K562 (cell line): Measurements from ENCODE around the gene WARS2. TPM values are rescaled to one million over a fixed set of nuclear protein-coding genes. Genes with fewer than 3 reads are reported as not detected.

Source experiments
- ATAC-seq: fragments of 200-7000 bp; cut with Tn5 transposase; 3 replicates; pipeline ENCODE4 v1.9.1; 2020; ENCODE audit warnings: moderate library complexity
- BruUV-seq: library from RNA; stranded (reverse); fragments of 400-500 nt; replicated peaks from 2 replicates; lab custom pipeline; 2021; lab: Mats Ljungman, UMichigan
- CTCF ChIA-PET: fragments of 300-600 bp; formaldehyde crosslinking; extraction: SDS; loops from one replicate; lab custom pipeline; 2021; ENCODE audit warnings: low intra/inter-chr PET ratio; lab: Yijun Ruan, JAX
- POLR2A ChIA-PET: fragments of 300-600, 350-650 bp; sonication (Branson Sonifier 250); formaldehyde crosslinking; extraction: SDS; loops from one replicate; lab custom pipeline; 2021; ENCODE audit warnings: antibody characterized with exemption, inconsistent platforms; lab: Yijun Ruan, JAX
- DNase-seq, 4 experiments: peaks; one replicate each; pipeline versions ENCODE4 v3.0.0 to v3.0.0-alpha.2; 2011 to 2018; ENCODE audit warnings: low spot score in 3 of 4, mixed read lengths in 3 of 4; ENCODE audit errors: extremely low read depth in 1 of 4
- FAIRE-seq: peaks from 2 replicates; lab custom pipeline; 2011; peaks lifted over from hg19 to GRCh38; lab: Jason Lieb, UNC
- H2AFZ ChIP-seq: 2 replicates; pipeline ENCODE4 v1.6.0; 2011; ENCODE audit warnings: low read depth, low read length, control low read depth, inconsistent platforms
- H3K27ac ChIP-seq: fragments of 200-600 bp; 3 replicates; pipeline ENCODE4 v1.8.0; 2011; ENCODE audit warnings: low read depth, mild to moderate bottlenecking, control low read depth, inconsistent platforms, low read length, moderate library complexity, mixed read lengths; ENCODE audit errors: extremely low read depth
- H3K27me3 ChIP-seq, 2 experiments: fragments of 300-600 bp in 1 of 2; 2 replicates in 1 of 2; 3 replicates in 1 of 2; pipeline versions ENCODE4 v1.6.0 to v1.8.0; 2011; ENCODE audit warnings: inconsistent platforms in 2 of 2, low read length in 2 of 2, mild to moderate bottlenecking in 1 of 2, mixed read lengths in 1 of 2, moderate library complexity in 1 of 2; ENCODE audit not compliant: control insufficient read depth in 2 of 2, insufficient read depth in 2 of 2
- H3K36me3 ChIP-seq: fragments of 300-600 bp; 3 replicates; pipeline ENCODE4 v1.8.0; 2011; ENCODE audit warnings: mild to moderate bottlenecking, low read length, inconsistent platforms; ENCODE audit not compliant: control insufficient read depth, insufficient read depth
- H3K4me1 ChIP-seq, 2 experiments: fragments of 200-600 bp in 1 of 2; replicated peaks in 1 of 2; 2 replicates in 1 of 2; 3 replicates in 1 of 2; pipeline versions ENCODE4 v1.5.1 to v1.8.0; 2011; ENCODE audit warnings: inconsistent platforms in 2 of 2, low read length in 2 of 2, mild to moderate bottlenecking in 1 of 2, mixed read lengths in 1 of 2, moderate library complexity in 1 of 2; ENCODE audit not compliant: control insufficient read depth in 2 of 2, insufficient read depth in 2 of 2
- H3K4me2 ChIP-seq: 2 replicates; pipeline ENCODE4 v1.6.1; 2011; ENCODE audit warnings: low read length, control low read depth, inconsistent platforms, mixed read lengths; ENCODE audit not compliant: insufficient read depth
- H3K4me3 ChIP-seq: fragments of 200-600 bp; sonication (generic), shearing (Covaris generic); 2 replicates; pipeline ENCODE4 v1.5.1; 2016; ENCODE audit warnings: control low read depth, inconsistent platforms
- H3K79me2 ChIP-seq: fragments of 200-600 bp; 3 replicates; pipeline ENCODE4 v1.8.0; 2011; ENCODE audit warnings: low read length, inconsistent platforms; ENCODE audit not compliant: control insufficient read depth, insufficient read depth
- H3K9ac ChIP-seq, 2 experiments: 2 replicates each; pipeline versions ENCODE4 v1.6.0 to v1.6.1; 2011; ENCODE audit warnings: low read depth in 2 of 2, low read length in 2 of 2, control low read depth in 1 of 2, inconsistent platforms in 1 of 2, mild to moderate bottlenecking in 1 of 2, mixed read lengths in 1 of 2; ENCODE audit not compliant: insufficient read depth in 1 of 2
- H3K9me1 ChIP-seq: one replicate; pipeline ENCODE4 v1.6.0; 2011; ENCODE audit warnings: inconsistent platforms, mild to moderate bottlenecking, low read length, moderate library complexity; ENCODE audit not compliant: control insufficient read depth, insufficient read depth
- H3K9me3 ChIP-seq: replicated peaks from 2 replicates; pipeline ENCODE4 v1.5.1; 2011; ENCODE audit warnings: low read depth, low read length, inconsistent platforms; ENCODE audit not compliant: control insufficient read depth, insufficient read depth
- H4K20me1 ChIP-seq: replicated peaks from 2 replicates; pipeline ENCODE4 v1.6.1; 2011; ENCODE audit warnings: low read length, inconsistent platforms, mixed read lengths; ENCODE audit not compliant: control insufficient read depth, insufficient read depth
- BCOR ChIP-seq: fragments of 450-650 bp; IDR thresholded peaks from 2 replicates; pipeline ENCODE4 v1.6.1; 2016
- KDM1A ChIP-seq, 2 experiments: fragments of 450-650 bp; IDR thresholded peaks; 2 replicates each; pipeline ENCODE4 v1.6.1; 2016; ENCODE audit warnings: mild to moderate bottlenecking in 2 of 2
- RBM25 ChIP-seq: fragments of 200-400 bp; formaldehyde crosslinking; IDR thresholded peaks from 2 replicates; pipeline ENCODE4 v1.6.1; 2018; ENCODE audit warnings: low read length, low read depth, moderate library complexity; ENCODE audit not compliant: severe bottlenecking
- SETDB1 ChIP-seq: IDR thresholded peaks from one replicate; pipeline ENCODE4 v1.6.1; 2012; ENCODE audit warnings: low read length, control low read depth, inconsistent platforms
- SMARCA5 ChIP-seq: fragments of 450-650 bp; IDR thresholded peaks from 2 replicates; pipeline ENCODE4 v1.6.1; 2016
- ZNF146 ChIP-seq: IDR thresholded peaks from one replicate; pipeline ENCODE4 v1.6.1; 2018; ENCODE audit warnings: missing compliant biosample characterization; ENCODE audit not compliant: unreplicated experiment
- WGBS: fragments of 100-300 bp; shearing (Covaris generic); methylation state at CpG from one replicate; pipeline ENCODE4 v1.1.6; 2016; ENCODE audit warnings: low coverage, mixed read lengths; ENCODE audit not compliant: insufficient coverage; ENCODE audit errors: missing lambda C conversion rate; 5-methylcytosine and 5-hydroxymethylcytosine counted together
- in situ Hi-C: fragments of 300-500 bp; cut with MboI; formaldehyde crosslinking; loops from 4 replicates; pipeline ENCODE4 v1.15.0; 2018; ENCODE audit warnings: inconsistent platforms, mixed read lengths
- intact Hi-C: fragments of 100-400 bp; cut with micrococcal nuclease; formaldehyde crosslinking; loops from 2 replicates; pipeline ENCODE4 v1.14.2; 2022
- polyA plus RNA-seq, 8 experiments: library from polyadenylated mRNA; depleted of rRNA in 4 of 8; stranded (reverse) in 5 of 8; unstranded in 3 of 8; fragments of >200 nt; fragmentation: Nextera tagmentation in 2 of 8; fragmentation: Illumina TruSeq in 1 of 8; extraction: Ambion mirVana in 2 of 8; extraction: Trizol in 1 of 8; gene quantifications; 2 replicates each; pipeline versions ENCODE4 v1.2.1 to v1.2.3, GENCODE V29; 2011 to 2014; ENCODE audit warnings: inconsistent platforms in 1 of 8, missing spikeins in 1 of 8
- total RNA-seq, 7 experiments: library from RNA; depleted of rRNA in 6 of 7; stranded (reverse); fragments of >200 nt in 6 of 7; fragmentation: Illumina TruSeq in 2 of 7; extraction: Trizol in 2 of 7; gene quantifications; 2 replicates each; pipeline versions ENCODE4 v1.2.1 to v1.2.3, GENCODE V29; 2011 to 2021; ENCODE audit warnings: low replicate concordance in 1 of 7
- TF ChIP-seq, protein P1 (sequence below): fragments of 450-650 bp; IDR thresholded peaks from 2 replicates; pipeline ENCODE4 v1.6.1; 2016; ENCODE audit warnings: mild to moderate bottlenecking, moderate library complexity
- TF ChIP-seq, protein P2 (sequence below): fragments of 450-650 bp; IDR thresholded peaks from one replicate; pipeline ENCODE4 v1.6.1; 2018; ENCODE audit warnings: mild to moderate bottlenecking, moderate library complexity; ENCODE audit not compliant: partially characterized antibody

WARS2 gene
- total and polyA plus RNA-seq, 9 of the 15 experiments (the other 6 are each of a cell fraction or from before 2014, with no cell fraction given): 5.7 to 18.0 (median 16.9) TPM

DNA sequence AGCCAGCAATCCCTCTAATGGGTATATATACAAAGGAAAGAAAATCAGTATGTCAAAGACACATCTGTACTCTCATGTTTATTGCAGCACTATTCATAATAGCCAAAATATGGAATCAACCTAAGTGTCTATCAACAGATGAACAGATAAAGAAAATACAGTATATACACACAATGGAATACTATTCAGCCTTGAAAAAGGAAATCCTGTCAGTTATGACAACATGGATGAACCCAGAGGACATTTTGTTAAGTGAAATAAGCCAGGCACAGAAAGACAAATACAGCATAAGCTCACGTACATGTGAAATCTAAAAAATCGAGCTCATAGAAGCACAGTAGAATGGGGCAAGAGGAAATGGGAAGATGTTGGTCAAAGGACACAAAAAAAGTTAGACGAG, 69.1 kb downstream of the WARS2 start:
- TF ChIP-seq RBM25 (peak; percentile 78), SETDB1 (no peak), SMARCA5 (0 out of 2 replicates have a peak, but pooled peaks have one; percentile 22), KDM1A (IDR thresholded peaks at IDR 0.05) (peak in 1 of 2 experiments; percentile 41; a peak in 1 of 4 replicates), BCOR (peak; percentile 76), ZNF146 (CRISPR knock-in tag) (peak; percentile 97)
- TF ChIP-seq, protein P1, sequence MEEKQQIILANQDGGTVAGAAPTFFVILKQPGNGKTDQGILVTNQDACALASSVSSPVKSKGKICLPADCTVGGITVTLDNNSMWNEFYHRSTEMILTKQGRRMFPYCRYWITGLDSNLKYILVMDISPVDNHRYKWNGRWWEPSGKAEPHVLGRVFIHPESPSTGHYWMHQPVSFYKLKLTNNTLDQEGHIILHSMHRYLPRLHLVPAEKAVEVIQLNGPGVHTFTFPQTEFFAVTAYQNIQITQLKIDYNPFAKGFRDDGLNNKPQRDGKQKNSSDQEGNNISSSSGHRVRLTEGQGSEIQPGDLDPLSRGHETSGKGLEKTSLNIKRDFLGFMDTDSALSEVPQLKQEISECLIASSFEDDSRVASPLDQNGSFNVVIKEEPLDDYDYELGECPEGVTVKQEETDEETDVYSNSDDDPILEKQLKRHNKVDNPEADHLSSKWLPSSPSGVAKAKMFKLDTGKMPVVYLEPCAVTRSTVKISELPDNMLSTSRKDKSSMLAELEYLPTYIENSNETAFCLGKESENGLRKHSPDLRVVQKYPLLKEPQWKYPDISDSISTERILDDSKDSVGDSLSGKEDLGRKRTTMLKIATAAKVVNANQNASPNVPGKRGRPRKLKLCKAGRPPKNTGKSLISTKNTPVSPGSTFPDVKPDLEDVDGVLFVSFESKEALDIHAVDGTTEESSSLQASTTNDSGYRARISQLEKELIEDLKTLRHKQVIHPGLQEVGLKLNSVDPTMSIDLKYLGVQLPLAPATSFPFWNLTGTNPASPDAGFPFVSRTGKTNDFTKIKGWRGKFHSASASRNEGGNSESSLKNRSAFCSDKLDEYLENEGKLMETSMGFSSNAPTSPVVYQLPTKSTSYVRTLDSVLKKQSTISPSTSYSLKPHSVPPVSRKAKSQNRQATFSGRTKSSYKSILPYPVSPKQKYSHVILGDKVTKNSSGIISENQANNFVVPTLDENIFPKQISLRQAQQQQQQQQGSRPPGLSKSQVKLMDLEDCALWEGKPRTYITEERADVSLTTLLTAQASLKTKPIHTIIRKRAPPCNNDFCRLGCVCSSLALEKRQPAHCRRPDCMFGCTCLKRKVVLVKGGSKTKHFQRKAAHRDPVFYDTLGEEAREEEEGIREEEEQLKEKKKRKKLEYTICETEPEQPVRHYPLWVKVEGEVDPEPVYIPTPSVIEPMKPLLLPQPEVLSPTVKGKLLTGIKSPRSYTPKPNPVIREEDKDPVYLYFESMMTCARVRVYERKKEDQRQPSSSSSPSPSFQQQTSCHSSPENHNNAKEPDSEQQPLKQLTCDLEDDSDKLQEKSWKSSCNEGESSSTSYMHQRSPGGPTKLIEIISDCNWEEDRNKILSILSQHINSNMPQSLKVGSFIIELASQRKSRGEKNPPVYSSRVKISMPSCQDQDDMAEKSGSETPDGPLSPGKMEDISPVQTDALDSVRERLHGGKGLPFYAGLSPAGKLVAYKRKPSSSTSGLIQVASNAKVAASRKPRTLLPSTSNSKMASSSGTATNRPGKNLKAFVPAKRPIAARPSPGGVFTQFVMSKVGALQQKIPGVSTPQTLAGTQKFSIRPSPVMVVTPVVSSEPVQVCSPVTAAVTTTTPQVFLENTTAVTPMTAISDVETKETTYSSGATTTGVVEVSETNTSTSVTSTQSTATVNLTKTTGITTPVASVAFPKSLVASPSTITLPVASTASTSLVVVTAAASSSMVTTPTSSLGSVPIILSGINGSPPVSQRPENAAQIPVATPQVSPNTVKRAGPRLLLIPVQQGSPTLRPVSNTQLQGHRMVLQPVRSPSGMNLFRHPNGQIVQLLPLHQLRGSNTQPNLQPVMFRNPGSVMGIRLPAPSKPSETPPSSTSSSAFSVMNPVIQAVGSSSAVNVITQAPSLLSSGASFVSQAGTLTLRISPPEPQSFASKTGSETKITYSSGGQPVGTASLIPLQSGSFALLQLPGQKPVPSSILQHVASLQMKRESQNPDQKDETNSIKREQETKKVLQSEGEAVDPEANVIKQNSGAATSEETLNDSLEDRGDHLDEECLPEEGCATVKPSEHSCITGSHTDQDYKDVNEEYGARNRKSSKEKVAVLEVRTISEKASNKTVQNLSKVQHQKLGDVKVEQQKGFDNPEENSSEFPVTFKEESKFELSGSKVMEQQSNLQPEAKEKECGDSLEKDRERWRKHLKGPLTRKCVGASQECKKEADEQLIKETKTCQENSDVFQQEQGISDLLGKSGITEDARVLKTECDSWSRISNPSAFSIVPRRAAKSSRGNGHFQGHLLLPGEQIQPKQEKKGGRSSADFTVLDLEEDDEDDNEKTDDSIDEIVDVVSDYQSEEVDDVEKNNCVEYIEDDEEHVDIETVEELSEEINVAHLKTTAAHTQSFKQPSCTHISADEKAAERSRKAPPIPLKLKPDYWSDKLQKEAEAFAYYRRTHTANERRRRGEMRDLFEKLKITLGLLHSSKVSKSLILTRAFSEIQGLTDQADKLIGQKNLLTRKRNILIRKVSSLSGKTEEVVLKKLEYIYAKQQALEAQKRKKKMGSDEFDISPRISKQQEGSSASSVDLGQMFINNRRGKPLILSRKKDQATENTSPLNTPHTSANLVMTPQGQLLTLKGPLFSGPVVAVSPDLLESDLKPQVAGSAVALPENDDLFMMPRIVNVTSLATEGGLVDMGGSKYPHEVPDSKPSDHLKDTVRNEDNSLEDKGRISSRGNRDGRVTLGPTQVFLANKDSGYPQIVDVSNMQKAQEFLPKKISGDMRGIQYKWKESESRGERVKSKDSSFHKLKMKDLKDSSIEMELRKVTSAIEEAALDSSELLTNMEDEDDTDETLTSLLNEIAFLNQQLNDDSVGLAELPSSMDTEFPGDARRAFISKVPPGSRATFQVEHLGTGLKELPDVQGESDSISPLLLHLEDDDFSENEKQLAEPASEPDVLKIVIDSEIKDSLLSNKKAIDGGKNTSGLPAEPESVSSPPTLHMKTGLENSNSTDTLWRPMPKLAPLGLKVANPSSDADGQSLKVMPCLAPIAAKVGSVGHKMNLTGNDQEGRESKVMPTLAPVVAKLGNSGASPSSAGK: no peak
- TF ChIP-seq, protein P2, sequence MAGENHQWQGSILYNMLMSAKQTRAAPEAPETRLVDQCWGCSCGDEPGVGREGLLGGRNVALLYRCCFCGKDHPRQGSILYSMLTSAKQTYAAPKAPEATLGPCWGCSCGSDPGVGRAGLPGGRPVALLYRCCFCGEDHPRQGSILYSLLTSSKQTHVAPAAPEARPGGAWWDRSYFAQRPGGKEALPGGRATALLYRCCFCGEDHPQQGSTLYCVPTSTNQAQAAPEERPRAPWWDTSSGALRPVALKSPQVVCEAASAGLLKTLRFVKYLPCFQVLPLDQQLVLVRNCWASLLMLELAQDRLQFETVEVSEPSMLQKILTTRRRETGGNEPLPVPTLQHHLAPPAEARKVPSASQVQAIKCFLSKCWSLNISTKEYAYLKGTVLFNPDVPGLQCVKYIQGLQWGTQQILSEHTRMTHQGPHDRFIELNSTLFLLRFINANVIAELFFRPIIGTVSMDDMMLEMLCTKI: no peak
- no peak overlapping the region for H2AFZ ChIP-seq
- no peaks in the 10 kb centered on the region for H3K9me1 ChIP-seq
- no peaks in the 10 kb centered on the region for H4K20me1 ChIP-seq
- CTCF ChIA-PET: no interaction called here
- H3K79me2 ChIP-seq: no peaks in the 10 kb centered on the region
- no TSS peak for BruUV-seq
- DNase-seq: no peak
- FAIRE-seq: no peak
- H3K9me3 ChIP-seq: no peaks in the 10 kb centered on the region
- in situ Hi-C loops (no loop called here), intact Hi-C loops (no loop called here)
- WGBS: 79% methylated on average over 3 of the region's 3 CpGs
- H3K27me3 ChIP-seq: no peaks in the 10 kb centered on the region
- ATAC-seq: no peak
- no peak overlapping the region for H3K9ac ChIP-seq
- H3K27ac ChIP-seq: no peak overlapping the region
- no peak overlapping the region for H3K4me3 ChIP-seq
- no peaks in the 10 kb centered on the region for H3K36me3 ChIP-seq
- H3K4me2 ChIP-seq: no peak overlapping the region
- POLR2A ChIA-PET: interaction anchor here (0.6 kb wide), 1 partner anchor 574 kb away, joined by 4 read pairs; no protein-coding TSS in a partner anchor
- H3K4me1 ChIP-seq: peaks cover 11 to 12% of the 10 kb centered on the region in 2 experiments; a peak in 4 of 5 replicates
